Measurements from ENCODE around the gene COPS8. TPM values are rescaled to one million over a fixed set of nuclear protein-coding genes. Genes with fewer than 3 reads are reported as not detected.

The COPS8 gene
- total and polyA plus RNA-seq, 2 donors (not counting 3 experiments of a cell fraction or from before 2014, with no cell fraction given), result 73.6 to 80.7 TPM

GRCh38 chr2:237130562-237131421 is 45.1 kb downstream of the COPS8 start:
- Histone ChIP-seq H3K36me3 (ENCODE audit: control insufficient read depth in 2 of 2, extremely low read depth in 1 of 2, insufficient read depth in 2 of 2, low read length in 2 of 2) (no peaks in the 10 kb centered on the region), H3K9me1 (replicated peaks; ENCODE audit: control insufficient read depth, extremely low read depth, insufficient read depth, low read length) (no peaks in the 10 kb centered on the region), H3K4me3 (replicated peaks in 1 of 3; ENCODE audit: insufficient read depth in 1 of 3, low read depth in 1 of 3, low read length in 3 of 3) (no peak overlapping the region), H3K27me3 (ENCODE audit: control insufficient read depth in 2 of 2, insufficient read depth in 2 of 2, low read length in 2 of 2) (no peaks in the 10 kb centered on the region), H3K4me1 (ENCODE audit: control insufficient read depth, extremely low read depth, insufficient read depth, low read length) (peaks cover 11% of the 10 kb centered on the region), H3K4me2 (ENCODE audit: insufficient read depth, low read length) (no peak overlapping the region), H2AFZ (ENCODE audit: low read depth, low read length) (no peak overlapping the region), H3K9me3 (replicated peaks; ENCODE audit: control insufficient read depth, insufficient read depth, low read length) (no peaks in the 10 kb centered on the region), H4K20me1 (replicated peaks; ENCODE audit: control insufficient read depth, extremely low read depth, insufficient read depth, low read length) (no peaks in the 10 kb centered on the region), H3K79me2 (ENCODE audit: control insufficient read depth, insufficient read depth, low read length) (no peaks in the 10 kb centered on the region), H3K27ac (ENCODE audit: insufficient read depth, low read depth, low read length) (no peak overlapping the region), H3K9ac (replicated peaks; ENCODE audit: extremely low read depth, insufficient read depth, low read length) (no peak overlapping the region)
- TF ChIP-seq, protein P1, sequence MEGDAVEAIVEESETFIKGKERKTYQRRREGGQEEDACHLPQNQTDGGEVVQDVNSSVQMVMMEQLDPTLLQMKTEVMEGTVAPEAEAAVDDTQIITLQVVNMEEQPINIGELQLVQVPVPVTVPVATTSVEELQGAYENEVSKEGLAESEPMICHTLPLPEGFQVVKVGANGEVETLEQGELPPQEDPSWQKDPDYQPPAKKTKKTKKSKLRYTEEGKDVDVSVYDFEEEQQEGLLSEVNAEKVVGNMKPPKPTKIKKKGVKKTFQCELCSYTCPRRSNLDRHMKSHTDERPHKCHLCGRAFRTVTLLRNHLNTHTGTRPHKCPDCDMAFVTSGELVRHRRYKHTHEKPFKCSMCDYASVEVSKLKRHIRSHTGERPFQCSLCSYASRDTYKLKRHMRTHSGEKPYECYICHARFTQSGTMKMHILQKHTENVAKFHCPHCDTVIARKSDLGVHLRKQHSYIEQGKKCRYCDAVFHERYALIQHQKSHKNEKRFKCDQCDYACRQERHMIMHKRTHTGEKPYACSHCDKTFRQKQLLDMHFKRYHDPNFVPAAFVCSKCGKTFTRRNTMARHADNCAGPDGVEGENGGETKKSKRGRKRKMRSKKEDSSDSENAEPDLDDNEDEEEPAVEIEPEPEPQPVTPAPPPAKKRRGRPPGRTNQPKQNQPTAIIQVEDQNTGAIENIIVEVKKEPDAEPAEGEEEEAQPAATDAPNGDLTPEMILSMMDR (IDR thresholded peaks at IDR 0.05; ENCODE audit: extremely low read depth in 1 of 2, insufficient read depth in 1 of 2, low read depth in 1 of 2, low read length in 2 of 2), result no peak
- TF ChIP-seq FOS (IDR thresholded peaks at IDR 0.05; ENCODE audit: borderline replicate concordance, insufficient read depth, low read length), result no peak
- no peak for TF ChIP-seq MYC (IDR thresholded peaks at IDR 0.05; ENCODE audit: low read depth, low read length)
- no peak for TF ChIP-seq POLR2AphosphoS5 (IDR thresholded peaks at IDR 0.05; ENCODE audit: insufficient read depth, low read depth, low read length)
- TF ChIP-seq GATA2 (IDR thresholded peaks at IDR 0.05; ENCODE audit: insufficient read depth, insufficient read length, low read depth, low read length), result no peak
- TF ChIP-seq MAX (IDR thresholded peaks at IDR 0.05; ENCODE audit: insufficient read depth, insufficient read length), result no peak
- DNase-seq (ENCODE audit: low read depth, low spot score) (no peak), FAIRE-seq (no peak)
- ChIA-PET POLR2A (no interaction called here), CTCF (no interaction called here)
- no TSS peak for BruUV-seq (replicated peaks)
- intact Hi-C loops (cut with micrococcal nuclease) (no loop called here), dilution Hi-C loops (cut with MboI; ENCODE audit: extremely low pct_ligation_motif_present, low sequenced_read_pairs) (no loop called here)
